Measurements from ENCODE around the gene JAM3. TPM values are rescaled to one million over a fixed set of nuclear protein-coding genes. Genes with fewer than 3 reads are reported as not detected.

JAM3 gene
- total and polyA plus RNA-seq, 2 of the 8 experiments (the other 6 are each of a cell fraction or from before 2014, with no cell fraction given), result 19.6 to 42.8 TPM

DNA sequence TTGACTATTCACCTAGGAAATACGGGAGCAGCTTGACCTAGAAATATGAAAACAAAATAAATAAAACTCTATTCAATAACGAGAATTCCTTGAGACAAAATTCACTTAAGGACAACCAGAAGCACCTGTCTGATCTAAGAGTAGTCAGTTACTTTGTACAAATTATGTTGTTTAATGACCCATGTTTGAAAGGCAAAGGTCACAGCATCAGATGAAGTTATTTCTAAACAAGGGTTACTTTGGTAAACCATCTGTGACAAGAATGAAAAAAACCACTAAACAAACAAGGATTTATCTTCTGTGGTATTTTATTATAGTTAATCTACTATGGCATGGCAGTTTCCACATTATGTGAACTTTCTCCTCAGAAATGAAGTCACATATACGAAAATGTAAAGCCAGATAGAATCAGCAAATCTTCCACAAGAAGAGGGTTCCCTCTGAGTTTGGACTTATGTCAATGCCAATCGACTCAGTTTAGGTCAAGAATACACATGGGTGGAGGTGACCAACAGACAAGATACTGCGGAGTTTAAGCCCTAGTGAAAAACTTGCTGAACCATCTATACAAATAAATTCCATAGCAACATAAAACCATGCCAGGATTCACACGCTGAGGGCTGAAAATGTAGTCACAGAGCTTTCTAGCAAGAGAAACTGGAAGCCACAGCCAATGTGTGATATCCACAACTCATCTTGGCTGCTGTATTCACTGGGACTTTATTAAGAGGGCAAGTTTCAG lies 101.5 kb downstream of the JAM3 start:
- Histone ChIP-seq H3K27me3 (replicated peaks in 1 of 4; ENCODE audit: control insufficient read depth in 3 of 4, extremely low read depth in 1 of 4, insufficient read depth in 3 of 4, low read length in 3 of 4) (no peaks in the 10 kb centered on the region), H4K8ac (ENCODE audit: extremely low read depth, insufficient read depth, low read length) (no peak overlapping the region), H2AFZ (ENCODE audit: low read length) (no peak overlapping the region), H3K36me3 (ENCODE audit: control insufficient read depth in 2 of 4, insufficient read depth in 4 of 4, low read length in 3 of 4) (peaks cover 24 to 91% (median 69%) of the 10 kb centered on the region in 4 experiments), H3K23ac (ENCODE audit: insufficient read length) (no peak overlapping the region), H3K4me1 (replicated peaks in 1 of 4; ENCODE audit: control insufficient read depth in 3 of 4, insufficient read depth in 4 of 4, low read length in 3 of 4) (no peaks in the 10 kb centered on the region), H2BK5ac (ENCODE audit: low read depth, low read length) (no peak overlapping the region), H3K4ac (replicated peaks; ENCODE audit: insufficient read length, low read depth, low read length) (no peak overlapping the region), H3K79me1 (ENCODE audit: low read depth, low read length) (no peaks in the 10 kb centered on the region), H2BK20ac (ENCODE audit: low read length) (no peak overlapping the region), H4K20me1 (replicated peaks in 1 of 2; ENCODE audit: control insufficient read depth in 1 of 2, insufficient read depth in 2 of 2, low read length in 2 of 2) (no peaks in the 10 kb centered on the region), H2BK15ac (ENCODE audit: low read length) (no peak overlapping the region), H3K4me2 (ENCODE audit: insufficient read depth in 1 of 2, low read depth in 2 of 2, low read length in 2 of 2) (no peak overlapping the region), H3K14ac (ENCODE audit: insufficient read length) (no peak overlapping the region), H3K23me2 (ENCODE audit: low read depth, low read length) (no peaks in the 10 kb centered on the region), H3K79me2 (ENCODE audit: control insufficient read depth in 1 of 2, insufficient read depth in 2 of 2, low read length in 2 of 2) (no peaks in the 10 kb centered on the region), H4K91ac (replicated peaks; ENCODE audit: insufficient read length, low read length) (no peak overlapping the region), H2BK12ac (ENCODE audit: low read depth, low read length) (no peak overlapping the region), H3K18ac (ENCODE audit: extremely low read depth, low read length) (no peak overlapping the region), H3K27ac (ENCODE audit: low read depth, low read length) (no peak overlapping the region), H4K5ac (ENCODE audit: insufficient read length, low read depth, low read length) (no peak overlapping the region), H2AK5ac (ENCODE audit: low read depth, low read length) (no peak overlapping the region), H2BK120ac (replicated peaks; ENCODE audit: low read depth, low read length) (no peak overlapping the region), H3K56ac (replicated peaks; ENCODE audit: insufficient read length, low read depth, low read length) (no peak overlapping the region), H3K4me3 (ENCODE audit: extremely low read depth in 1 of 4, insufficient read depth in 2 of 4, low read depth in 3 of 4, low read length in 4 of 4) (no peak overlapping the region), H3K9me3 (ENCODE audit: insufficient read depth in 2 of 2, low read depth in 1 of 2, low read length in 1 of 2) (peaks cover 58 to 74% of the 10 kb centered on the region in 2 experiments), H3K9ac (replicated peaks in 1 of 4; ENCODE audit: extremely low read depth in 1 of 4, low read depth in 3 of 4, low read length in 3 of 4) (no peak overlapping the region)
- FAIRE-seq (no peak), DNase-seq (ENCODE audit: low read depth in 1 of 2, low spot score in 2 of 2) (no peak)
- 92% methylated on average over 6 of the region's 6 CpGs; no CpG with 5 or more reads in 1 of the 2 experiments for WGBS, 2 experiments (ENCODE audit: extremely low coverage in 1 of 2, insufficient coverage in 1 of 2, insufficient read length in 1 of 2, insufficient replicate concordance in 2 of 2, low coverage in 1 of 2, low lambda C conversion rate in 2 of 2, missing lambda C conversion rate in 1 of 2)
- ChIA-PET CTCF (ENCODE audit: partially characterized antibody) (interaction anchor here (1.1 to 1.3 kb wide), 3 partner anchors 18 to 243 kb away, joined by 3 to 6 read pairs (median 4); no protein-coding TSS in a partner anchor), POLR2A (ENCODE audit: partially characterized antibody) (no interaction called here)
- no peak for TF ChIP-seq GTF2F1 (IDR thresholded peaks at IDR 0.05; ENCODE audit: borderline replicate concordance, low read depth, low read length)
- TF ChIP-seq CHD2 (IDR thresholded peaks at IDR 0.05; ENCODE audit: low read length), result no peak
- no peak for TF ChIP-seq RBBP5 (IDR thresholded peaks at IDR 0.05; ENCODE audit: borderline replicate concordance, low read depth, low read length)
- TF ChIP-seq, protein P1, sequence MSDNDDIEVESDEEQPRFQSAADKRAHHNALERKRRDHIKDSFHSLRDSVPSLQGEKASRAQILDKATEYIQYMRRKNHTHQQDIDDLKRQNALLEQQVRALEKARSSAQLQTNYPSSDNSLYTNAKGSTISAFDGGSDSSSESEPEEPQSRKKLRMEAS (IDR thresholded peaks at IDR 0.05), result no peak
- no peak for TF ChIP-seq EP300 (IDR thresholded peaks at IDR 0.05; ENCODE audit: borderline replicate concordance in 1 of 2, low read depth in 2 of 2, low read length in 2 of 2)
- TF ChIP-seq POLR2A (IDR thresholded peaks at IDR 0.05; ENCODE audit: control extremely low read depth in 1 of 2, low read depth in 2 of 2, low read length in 2 of 2), result no peak
- no peak for TF ChIP-seq MAFK (IDR thresholded peaks at IDR 0.05; ENCODE audit: low read depth, low read length)
- no peak for TF ChIP-seq POU5F1 (IDR thresholded peaks at IDR 0.05; ENCODE audit: low read depth, low read length)

Data from H1 (cell line).